ENCODE data around the gene JMJD1C.
A peak's percentile ranks its signal among the peaks of the same experiment; 100 is the strongest.

Gene JMJD1C

DNA sequence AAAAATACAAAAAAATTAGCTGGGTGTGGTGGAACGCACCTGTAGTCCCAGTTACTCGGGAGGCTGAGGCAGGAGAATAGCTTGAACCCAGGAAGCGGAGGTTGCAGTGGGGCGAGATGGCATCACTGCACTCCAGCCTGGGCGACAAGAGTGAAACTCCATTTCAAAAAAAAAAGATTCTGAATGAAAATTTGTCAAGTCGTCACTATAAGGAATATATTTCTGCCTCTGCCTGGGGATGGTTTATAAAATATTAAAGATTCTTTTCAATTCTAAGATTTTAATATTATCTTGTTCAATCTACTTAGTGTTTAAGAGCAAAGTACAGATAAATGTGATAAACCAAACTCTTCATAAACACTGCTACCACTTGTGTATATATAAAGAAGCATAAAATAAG lies 185.4 kb downstream of the JMJD1C start:
- no peak for FAIRE-seq

DNA sequence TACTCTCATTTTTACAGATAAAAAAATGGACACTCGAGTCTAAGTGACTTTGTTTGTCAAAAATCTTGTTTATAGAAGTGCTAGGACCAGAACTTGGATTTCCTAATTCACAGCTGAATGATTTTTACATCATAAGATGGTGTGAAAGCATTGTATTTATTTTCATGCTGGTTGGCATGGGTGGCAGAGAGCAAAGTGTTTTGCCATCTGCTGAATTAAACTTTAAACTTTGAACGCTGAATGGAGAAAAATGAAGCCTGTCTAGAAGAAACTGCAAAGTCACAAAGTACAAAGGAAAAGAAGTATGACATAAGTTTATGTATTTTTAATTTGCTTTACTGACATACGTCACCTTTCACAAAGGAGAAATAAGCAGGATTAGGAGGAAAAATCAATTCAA lies 190.7 kb downstream of the JMJD1C start:
- no peak for FAIRE-seq

DNA sequence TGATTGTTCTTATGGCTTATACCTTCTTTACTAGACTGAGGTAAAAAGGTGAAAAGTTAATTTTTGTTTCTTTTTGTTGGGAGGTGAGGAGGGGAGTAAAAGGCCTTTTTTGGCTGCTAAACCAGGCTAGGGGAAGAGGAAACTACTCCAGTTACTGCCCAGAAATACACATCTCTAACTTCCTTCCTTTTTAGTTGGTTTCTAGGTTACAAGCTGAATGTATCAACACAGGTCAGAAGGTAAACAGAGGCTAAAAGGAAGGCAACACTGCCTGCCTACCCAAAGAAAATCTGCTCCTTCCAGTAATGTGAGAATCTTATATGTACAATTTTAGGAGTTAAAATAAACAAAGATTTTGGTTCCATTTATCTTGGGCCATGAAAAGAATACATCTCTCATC lies 192.2 kb downstream of the JMJD1C start:
- no peak for FAIRE-seq

DNA sequence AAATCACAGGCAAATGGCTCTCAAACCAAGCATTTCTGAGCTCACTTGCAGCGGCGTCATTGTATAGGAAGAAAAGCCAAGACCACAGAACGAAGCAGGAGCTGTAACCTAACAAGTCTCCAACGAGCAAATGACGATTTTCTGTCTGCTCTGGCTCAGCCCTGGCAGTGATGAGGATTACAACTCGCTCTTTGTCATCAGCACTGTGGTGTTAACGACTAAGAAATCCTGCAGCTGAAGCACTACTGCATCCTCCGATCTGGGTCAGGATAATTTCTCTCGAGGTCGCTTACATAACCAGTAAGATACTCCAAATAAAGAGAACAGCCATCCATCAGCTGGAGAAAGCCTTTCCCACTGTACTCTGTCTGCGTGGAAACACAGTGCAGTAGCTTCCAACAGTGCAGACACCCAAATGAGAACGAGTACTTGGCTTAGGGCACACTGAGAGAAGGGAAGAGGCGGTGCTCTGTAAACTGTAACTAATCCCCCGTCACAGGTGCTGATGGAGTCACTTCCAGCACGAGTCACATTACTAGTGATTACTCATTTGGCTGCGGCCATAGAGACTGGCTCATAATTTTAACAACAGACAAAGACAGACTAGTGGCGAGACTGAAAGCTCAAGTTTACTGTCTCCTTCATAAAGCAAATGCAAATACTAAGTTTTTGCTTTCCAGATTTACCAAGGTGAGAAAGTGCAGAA lies 196.8 kb downstream of the JMJD1C start:
- FAIRE-seq: peak; percentile 3

DNA sequence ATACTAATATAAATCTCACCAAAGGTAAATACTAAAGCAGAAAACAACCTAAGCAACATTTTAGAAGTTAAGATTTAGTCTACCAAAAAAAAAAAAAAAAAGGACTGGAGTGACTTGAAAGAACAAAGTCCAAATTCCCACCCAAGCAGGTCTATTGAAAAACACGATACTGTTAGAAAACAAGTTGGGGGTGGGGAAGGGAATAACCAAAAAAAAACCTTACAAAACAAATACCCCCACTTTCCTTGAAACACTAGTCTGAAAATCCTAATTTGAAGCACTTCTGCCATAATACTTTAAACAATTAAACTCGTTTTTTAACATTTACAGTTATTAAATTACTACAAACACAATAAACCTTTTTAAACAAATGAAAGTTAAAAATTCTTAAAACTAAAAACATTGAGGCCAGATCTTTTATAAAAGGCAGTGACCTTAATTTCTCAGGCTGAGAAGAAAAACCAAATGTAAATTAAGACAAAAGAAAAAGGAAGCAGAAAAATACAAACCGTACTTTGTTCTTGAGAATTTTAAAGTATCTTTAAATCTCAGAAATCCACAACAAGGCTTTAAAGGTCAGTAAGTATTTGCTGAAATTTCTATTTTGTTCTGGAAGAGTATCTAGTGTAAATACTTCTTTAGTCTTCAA lies 197.5 kb downstream of the JMJD1C start:
- FAIRE-seq: peak; percentile 71

DNA sequence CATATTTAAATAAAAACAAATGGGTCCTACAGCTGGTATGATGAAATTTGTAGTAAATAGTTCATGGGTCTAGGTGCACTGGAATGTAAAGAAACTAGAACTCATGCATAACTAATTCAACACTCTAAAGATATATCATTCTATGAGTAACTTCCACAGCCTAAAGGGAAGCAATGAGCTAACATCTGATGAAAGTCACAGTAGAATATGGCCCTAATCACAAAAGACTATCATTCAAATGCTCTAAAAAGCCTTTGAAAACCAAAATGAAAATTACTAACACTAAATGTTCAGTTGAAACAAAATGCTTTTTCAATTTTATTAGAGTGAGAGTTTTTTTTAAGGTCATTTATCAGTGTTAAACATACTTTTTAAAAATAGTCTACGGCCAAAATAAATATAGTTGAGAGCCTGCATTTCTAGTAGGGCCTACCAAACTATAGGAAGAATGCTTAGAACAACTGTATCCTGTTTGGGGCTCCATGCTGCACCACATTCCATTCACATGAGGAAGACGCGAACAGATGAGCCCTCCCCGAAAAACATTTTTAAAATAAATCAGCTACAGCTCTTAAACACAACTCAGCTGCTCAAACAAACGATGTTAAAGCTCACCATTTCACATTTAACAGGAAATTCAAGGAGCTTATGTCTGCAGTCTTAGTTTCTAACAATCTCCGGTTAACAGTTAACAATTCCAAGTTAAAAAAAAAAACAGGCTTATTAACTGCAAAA lies 198.2 kb downstream of the JMJD1C start:
- FAIRE-seq: peak; percentile 74

DNA sequence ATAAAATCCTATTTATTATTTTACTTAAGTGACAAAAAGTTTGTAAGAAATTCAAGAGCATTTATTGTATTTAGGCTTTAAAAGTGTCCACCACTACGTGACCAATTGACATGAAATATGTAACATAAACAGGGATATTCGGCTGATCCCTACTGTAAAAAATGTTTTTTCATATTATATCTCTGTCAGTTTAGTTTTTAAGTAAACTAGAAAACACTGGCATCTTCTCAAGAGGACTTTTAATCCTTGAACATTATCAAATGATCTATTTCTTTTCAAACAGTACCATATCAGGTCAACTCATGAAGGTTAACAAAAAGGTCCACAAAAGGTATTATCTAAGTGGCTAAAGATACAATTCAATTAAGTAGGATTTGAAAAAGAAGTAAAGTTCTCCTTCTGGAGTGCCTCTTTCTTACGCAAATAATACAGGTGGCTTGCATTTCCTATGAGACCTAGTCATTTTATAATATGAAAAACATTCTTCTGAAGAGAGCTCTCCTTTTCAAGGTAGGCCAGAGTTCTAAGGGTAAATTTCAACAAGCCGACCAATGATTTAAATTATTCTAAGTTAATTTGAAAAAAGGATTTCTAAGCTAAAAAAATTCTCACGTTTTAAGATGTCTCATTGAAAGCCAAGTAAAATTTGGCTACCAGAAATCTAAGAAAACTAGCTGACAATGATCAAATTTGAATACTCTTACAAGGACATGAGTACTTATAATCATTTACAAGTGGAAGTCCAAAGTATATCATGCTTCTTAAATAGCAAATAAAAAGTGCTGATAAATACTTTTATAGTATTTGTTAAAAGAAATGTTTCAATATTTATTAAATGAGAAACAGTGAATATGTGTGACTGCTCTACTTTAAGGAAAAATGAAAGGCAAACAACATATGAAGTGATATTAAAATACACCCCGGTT lies 199.1 kb downstream of the JMJD1C start:
- no peak for FAIRE-seq

DNA sequence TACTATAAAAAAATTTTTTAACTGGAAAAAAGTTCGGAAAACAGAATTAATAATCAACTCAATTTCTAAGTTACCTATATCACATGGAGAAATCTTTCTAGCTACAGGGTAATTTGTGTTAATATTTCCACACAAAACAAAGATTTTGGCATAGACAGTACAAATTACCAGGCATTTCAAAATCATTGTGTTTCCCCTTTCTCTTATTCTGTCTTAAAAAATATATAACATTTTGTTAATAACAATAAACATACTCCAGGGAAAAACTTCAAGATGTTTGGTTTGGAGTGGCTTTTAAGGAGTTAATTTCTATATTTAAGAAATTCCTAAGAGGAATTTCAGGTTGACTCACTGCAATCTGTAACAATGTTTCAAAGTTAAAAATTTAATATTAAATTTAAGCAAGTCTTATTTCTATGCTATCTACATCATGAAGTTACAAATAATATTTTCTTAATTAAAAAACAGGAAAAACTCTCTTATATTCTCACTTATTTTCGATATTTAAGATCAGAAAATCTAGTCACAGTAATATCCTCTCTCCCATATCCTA lies 200.0 kb downstream of the JMJD1C start:
- FAIRE-seq: no peak

DNA sequence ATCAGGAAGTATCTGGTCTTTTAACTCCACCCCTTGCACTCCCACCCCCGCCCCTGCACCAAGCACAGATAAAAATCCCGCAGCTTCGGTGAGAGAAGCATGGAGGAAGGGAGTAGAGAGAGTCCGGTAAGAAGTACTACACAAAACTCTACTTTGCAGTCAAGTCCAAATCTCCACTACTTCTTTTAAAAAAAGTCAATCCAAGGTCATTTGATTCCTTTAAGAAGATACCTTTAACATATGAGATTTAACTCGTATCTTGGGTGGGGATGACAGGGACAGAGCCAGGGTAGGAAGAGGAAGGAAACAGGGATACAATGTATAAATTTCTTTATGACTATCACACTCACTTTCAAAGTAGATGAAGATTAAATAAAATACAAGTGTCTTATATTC lies 200.6 kb downstream of the JMJD1C start:
- FAIRE-seq: no peak

DNA sequence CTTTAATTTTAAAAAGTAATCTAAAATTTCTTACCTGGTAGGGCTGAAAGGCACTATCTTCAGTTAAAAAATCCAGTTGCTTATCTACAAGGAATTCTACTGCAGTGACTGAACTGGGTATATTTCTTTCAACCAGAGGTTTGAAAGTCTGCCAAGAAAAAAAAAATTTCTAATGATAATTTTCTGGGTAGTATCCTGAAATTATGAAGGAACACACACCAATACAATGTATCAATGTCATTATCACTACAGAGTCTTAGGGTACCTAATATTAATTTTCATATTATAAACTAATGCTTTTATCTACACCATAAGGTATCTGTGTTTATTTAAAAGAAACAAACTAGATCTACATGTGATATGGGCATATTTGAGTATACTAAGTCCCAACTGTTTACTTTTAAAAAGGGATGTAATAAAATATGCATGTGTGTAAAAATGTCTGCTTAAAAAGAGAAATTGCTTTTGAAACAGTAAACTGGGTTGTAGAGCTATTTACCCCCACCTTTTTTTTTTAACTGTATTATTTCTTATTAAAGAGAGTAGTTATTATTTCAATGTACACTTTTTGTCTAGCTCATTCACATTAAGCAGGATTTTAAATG lies 201.1 kb downstream of the JMJD1C start:
- FAIRE-seq: no peak

DNA sequence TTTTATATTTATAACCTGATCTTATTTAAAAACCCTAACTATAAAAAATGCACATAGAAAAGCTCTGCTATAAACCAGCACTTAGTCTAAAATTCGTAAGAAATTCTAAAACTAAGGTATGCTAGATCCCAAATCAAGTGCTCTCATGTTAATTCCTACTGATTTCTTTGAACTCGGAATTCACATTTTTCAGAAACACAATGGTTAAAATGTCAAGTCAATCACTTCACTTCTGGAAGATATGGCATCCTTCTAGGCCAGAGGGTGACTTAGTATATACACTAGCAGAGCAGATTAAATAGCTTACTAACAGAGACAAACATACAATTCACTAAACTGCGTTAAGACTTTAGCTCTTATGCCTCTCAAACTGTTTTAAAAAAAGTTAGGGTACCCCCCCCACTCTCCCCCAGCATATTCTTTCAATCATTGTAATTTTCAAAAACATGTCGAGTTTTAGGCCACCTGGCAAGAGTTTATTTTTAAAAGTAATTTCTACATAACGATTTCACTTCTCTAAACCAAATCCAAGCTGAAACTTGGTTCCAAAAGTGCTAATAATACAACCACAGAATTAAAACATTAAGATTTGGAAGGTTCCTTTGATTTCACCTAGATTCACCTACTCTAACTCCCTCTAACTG lies 203.2 kb downstream of the JMJD1C start:
- FAIRE-seq: no peak

DNA sequence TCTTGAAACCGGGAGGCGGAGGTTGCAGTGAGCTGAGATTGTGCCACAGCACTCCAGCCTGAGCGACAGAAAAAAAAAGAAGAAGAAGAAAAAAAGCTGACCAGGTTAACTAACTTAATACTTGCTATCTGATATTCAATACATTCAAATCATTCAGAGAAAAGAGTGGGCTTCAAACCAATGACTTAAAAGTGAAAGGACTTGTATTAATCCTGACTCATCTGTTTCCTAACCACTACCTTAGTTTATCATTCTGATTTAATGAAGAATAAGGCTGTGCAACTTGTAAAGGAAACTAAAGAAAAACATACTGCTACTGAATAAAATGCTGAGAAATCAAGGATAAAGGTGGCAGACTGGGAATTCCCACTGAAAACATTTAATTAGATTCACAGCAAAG lies 204.3 kb downstream of the JMJD1C start:
- FAIRE-seq: no peak

DNA sequence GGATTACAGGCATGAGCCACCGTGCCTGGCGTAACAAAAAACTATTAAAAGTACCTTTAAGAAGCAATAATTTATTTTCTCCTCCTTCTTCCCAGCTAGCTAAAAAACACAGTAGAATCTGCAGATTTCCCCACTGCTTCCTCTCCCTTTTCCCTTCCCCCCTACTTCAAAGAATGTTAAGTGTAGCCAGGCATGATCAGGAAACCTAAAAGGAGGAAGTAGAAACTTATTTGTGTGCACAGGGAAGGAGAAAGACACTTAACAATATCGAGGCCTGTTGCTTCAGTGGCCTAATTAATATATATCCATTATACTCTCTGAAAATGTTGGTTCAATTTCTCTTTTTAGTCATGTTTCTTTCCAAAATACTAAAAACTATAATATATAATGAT lies 204.9 kb downstream of the JMJD1C start:
- no peak for FAIRE-seq

DNA sequence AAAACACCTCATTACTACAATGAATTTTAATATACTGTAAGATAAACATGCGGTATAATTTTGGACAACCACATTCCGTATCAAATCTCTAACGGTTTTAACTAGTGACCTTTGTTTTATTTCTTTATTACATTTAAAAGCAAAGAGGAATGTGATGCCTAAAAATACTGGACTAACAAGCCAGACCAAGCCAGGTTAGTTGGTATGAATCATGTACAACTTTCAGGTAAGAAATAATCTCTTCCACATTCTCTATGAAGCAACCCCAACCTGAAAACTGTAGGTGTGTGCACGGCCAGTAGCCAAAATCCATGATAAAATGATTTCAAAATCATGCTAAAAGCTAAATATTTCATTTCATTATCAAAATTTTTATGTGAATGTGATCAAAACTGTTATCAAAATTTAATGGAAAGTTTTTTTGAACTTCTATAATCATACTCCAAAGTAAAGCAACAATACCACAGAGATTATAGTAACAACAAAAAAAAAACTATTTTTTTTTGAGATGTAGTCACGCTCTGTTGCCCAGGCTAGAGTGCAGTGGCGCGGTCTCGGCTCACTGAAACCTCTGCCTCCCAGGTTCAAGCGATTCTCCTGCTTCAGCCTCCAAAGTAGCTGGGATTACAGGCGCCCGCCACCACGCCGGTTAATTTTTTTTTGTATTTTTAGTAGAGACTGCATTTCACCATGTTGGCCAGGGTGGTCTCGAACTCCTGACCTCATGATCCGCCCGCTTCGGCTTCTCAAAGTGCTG lies 205.5 kb downstream of the JMJD1C start:
- FAIRE-seq: no peak

DNA sequence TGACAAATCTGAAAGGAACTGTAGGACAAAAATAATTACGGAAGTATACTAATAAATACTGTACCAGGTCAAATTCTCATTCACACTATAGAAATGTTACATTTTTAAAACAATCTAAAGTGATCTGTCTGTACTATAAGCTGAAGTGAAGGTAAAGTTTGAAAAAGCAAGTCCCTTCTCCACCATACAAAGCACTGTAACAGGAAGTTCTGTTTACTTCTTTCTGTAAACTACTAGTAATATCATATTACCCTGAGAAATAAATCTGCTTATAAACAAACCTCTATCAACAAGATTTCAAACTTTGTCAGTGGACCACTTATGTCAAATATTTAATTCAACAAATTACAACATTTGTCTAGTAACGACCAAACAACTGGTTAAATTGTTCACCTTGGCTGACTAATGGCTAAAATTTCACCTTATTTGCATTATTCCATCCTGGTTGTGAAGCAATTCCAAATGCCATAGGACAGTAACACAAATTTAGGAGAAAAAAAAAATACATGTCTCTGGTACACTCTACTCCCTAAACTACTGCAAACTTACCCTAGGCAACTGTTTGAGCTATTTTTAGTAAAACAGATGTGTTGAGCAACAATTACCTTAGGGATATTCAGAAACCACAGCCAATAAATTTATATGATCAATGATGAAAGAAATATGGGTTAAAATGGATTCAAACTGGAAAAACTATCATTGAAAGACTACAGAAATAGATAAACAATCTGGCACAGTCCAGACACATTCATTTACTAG lies 206.7 kb downstream of the JMJD1C start:
- no peak for FAIRE-seq

DNA sequence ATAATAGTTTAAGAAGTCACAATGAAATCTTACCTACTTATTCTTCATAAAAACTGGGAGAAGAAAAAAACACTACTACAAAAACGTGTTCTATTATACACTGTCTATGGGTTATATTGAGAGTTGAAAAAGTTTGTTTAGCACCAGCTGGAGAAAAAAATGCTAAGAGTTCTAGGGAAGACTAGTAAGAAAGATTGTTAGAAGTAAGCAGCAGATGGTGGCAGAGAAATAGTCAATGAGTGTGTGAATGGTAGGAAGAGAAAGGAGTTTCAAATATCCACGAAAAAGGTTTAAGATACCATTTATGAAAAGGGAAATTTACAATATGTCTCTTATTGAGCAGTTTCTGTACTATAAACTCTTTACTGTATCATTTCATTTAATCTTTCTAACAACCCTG lies 208.0 kb downstream of the JMJD1C start:
- no peak for FAIRE-seq

DNA sequence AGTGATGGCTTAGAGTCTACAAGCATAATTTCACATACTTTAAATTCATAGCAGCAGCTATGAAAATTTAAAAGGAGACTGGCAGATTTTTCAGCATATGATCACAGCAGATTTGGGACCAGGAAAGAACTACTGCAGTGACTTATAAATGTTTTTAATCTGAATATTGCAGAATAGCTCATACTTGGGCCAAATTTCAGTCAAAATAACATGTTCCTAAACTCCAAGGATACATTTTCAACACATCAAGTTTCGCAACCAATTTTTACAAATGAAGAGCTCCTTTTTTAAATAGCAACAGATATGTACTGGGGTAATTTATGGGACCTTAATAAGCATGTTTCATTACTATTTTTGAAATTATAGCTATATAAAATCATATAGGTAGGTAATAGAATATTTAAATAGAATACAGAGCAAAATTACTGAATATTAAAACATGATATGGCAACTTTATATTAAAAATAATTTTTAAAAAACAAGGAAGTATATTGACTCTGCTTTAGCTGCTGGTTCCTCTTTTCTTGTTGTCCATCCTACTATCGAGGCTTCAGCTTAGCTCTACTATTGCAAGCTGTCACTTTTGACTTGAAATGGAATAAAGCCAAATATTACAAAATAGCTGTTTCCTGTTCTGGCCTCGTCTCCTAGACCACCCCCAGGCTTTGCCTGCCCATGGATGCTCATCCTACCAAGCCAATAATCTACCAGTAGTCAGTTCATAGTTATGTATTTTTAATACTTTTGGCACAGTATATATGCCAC lies 209.6 kb downstream of the JMJD1C start:
- no peak for FAIRE-seq

DNA sequence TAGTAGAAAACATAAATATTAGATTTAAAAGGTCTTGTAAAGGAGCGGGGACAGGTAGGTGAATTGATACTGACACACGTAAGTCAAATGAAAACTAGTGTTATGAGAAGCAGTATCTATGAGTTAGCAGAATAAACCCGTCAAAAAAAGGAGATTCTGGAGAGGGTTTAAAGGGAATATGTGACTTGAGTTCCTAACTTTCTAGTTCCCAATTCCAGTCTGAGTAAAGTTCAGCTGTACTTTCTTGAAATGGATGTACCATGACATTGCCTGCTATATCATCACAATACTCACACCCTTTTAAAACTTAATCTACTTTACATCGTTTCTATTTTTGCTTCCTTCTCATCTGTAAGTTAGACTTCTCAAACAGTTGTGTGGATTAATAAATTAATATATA lies 210.5 kb downstream of the JMJD1C start:
- FAIRE-seq: no peak

DNA sequence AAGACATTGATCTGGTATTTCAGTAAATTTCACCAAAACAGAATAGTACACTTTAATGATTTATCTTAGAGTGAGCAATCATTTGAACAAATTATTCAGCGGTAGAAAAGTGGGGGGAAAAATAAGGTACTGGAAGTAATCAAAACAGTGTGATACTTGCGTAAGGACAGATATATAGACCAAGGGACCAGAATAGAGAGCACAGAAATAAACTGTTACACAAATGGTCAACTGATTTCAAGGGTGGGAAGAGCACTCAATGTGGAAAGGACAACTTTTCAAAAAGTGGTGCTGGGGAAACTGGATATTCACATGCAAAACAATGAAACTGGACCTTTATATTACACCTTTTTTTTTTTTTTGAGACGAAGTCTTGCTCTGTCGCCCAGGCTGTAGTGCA lies 212.7 kb downstream of the JMJD1C start:
- FAIRE-seq: no peak

All from TTC549 (cell line).